HG03575 (cell line): ENCODE data around the gene DHRS9.

Experiments
- ATAC-seq: cut with Tn5 transposase; IDR thresholded peaks from one replicate; pipeline ENCODE4 v1.9.1; 2021; ENCODE audit not compliant: unreplicated experiment, insufficient number of reproducible peaks, low FRiP score; ENCODE audit errors: extremely low read depth

Gene DHRS9

GRCh38 chr2:169069341-169069740 lies at the start of gene DHRS9:
Gene DHRS9, plus strand, starts transcription at chr2:169069563. Its CDS starts 12,019 bp downstream, at chr2:169081582.
- no peak for ATAC-seq

GRCh38 chr2:169023161-169023560 lies 46.2 kb upstream of the DHRS9 start:
- no peak for ATAC-seq

DNA sequence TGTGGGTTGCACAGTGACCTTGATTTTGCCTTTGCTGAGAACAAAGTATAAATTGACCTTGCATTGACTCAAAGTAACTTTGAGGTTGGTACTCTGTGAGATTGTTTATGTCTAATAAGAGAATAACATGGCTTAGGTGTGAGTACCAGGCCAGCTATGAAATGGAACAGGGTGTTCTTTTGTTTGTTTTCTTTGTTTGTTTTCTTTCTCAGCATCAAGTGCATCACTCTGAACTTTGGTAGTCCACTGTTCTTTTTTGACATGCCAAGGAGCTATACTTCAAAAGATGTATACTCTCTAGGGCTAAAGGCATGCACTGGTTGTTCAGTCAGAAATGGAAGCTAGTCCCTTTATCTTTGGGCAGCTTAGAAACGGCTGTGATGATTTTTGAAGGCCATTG lies 43.3 kb upstream of the DHRS9 start:
- no peak for ATAC-seq

GRCh38 chr2:169027234-169027633 lies 42.1 kb upstream of the DHRS9 start:
- no peak for ATAC-seq

DNA sequence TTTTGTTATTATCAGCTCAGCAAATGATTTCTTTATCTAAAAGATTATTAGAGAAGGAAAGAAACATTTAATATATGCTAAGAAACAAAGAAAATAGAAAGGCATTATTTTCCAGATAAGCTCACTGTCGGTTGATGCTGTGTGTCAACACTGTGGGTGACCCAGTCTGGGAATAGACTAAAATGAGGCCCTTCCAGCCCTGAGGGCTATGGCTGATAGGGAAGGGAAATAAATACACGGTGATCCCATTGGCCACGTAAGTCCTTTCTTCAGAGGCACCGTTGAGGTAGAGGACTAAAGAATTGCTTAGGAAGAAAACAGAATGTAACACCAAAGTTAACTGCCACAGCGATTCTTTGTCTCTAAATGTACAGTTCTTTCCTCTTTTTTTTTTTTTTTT lies 40.0 kb upstream of the DHRS9 start:
- no peak for ATAC-seq

GRCh38 chr2:169031202-169031601 lies 38.2 kb upstream of the DHRS9 start, which contains the start of gene ABCB11:
Gene ABCB11, minus strand, starts transcription at chr2:169031324. Its CDS starts 13,199 bp downstream, at chr2:169018125.
- no peak for ATAC-seq

- no peak for ATAC-seq
These were observed 35.1 kb upstream of the DHRS9 start for GRCh38 chr2:169034256-169034655.

DNA sequence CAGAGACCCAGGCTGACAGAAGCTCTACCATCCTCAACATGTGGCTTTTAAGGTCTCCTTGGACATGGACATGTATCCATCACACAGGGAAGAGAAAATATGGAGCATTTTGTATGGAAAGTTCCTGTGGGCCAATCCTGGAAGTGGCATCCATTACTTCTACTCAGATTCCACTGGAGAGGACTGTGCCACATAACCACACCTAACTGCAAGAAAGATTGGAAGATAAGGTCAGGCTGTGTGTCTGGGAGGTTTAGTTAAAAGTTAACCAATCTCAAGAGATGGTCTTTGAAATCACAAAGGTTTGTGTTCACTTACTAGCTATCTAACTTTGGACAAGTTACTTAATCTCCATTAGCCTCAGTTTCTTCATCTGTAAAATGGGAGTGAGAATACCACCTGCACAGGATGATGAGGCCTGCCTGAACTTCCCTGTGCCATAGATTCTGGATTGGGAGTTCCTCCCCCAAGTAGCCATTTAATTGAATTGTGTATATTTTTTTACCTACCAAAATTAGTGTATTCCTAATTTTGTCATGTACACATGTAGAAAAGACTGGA lies 34.3 kb upstream of the DHRS9 start:
- ATAC-seq: no peak

- ATAC-seq: no peak
These were observed 33.5 kb upstream of the DHRS9 start for GRCh38 chr2:169035887-169036286.

- no peak for ATAC-seq
These were observed 32.5 kb upstream of the DHRS9 start for GRCh38 chr2:169036736-169037440.

DNA sequence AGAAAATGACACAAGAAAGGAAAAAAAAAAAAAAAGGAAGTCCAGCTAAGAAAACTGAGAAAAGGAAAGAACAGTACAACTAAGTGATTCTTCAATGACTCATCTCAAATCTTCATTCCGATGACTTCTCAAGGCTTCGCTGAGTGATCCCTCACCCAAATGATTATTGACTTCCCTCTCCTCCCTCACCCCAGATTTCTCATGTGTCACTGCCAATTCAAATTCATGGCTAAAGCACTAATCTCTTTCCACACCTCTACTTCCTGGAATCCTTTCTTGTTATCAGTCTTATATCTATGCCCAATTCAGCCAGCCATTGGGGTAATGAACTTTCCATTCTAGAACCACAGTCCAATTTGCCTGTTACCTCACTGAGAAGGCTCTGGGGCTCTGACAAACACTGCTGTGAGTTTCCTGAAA lies 31.0 kb upstream of the DHRS9 start:
- ATAC-seq: no peak

- no peak for ATAC-seq
These were observed 29.7 kb upstream of the DHRS9 start for GRCh38 chr2:169039702-169040101.

DNA sequence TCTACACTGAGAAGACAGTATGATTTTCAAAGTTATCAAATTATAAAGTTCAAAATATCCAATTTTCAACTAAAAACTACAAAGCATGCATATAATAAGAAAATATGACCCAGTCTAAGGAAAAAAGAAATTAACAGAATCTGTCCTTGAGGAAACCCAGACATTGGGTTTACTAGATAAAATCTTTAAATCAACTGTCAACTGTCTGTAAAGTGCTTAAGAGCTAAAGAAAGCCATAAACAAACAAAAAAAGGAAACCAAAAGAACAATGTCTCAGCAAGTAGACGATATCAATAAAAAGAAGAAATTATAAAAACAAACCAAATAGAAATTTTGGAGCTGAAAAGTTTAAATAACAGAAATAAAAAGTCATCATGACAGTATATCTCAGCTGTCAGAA lies 27.8 kb upstream of the DHRS9 start:
- ATAC-seq: no peak

- ATAC-seq: no peak
These were observed 26.5 kb upstream of the DHRS9 start for GRCh38 chr2:169042856-169043255.

DNA sequence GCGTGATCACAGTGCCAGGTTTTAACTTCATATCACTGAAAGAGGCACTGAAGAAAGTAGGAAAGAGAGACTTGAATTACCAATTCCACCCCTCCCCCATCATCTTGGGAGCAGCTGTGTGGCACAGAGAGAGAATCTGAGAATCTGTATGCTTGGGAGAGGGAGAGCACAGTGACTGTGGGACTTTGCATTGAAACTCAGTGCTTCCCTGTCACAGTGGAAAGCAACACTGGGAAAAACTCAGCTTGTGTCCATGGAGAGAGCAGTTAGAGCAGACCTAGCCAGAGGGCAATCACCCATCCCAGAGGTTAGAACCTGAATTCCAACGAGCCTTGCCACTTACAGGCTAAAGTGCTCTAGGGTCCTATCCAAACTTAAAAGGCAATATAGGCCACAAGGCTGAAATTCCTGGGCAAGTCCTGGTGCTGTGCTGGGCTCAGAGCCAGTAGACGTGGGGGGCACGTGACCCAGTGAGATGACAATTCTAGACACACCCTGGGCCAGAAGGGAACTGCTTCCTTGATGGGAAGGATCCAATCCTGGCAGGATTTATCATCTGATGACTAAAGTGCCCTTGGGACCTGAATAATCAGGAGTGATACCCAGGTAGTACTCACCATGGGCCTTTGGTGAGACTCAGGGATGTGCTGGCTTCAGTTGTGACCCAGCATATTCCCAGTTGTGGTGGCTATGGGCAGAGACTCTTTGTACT lies 22.8 kb upstream of the DHRS9 start:
- no peak for ATAC-seq

DNA sequence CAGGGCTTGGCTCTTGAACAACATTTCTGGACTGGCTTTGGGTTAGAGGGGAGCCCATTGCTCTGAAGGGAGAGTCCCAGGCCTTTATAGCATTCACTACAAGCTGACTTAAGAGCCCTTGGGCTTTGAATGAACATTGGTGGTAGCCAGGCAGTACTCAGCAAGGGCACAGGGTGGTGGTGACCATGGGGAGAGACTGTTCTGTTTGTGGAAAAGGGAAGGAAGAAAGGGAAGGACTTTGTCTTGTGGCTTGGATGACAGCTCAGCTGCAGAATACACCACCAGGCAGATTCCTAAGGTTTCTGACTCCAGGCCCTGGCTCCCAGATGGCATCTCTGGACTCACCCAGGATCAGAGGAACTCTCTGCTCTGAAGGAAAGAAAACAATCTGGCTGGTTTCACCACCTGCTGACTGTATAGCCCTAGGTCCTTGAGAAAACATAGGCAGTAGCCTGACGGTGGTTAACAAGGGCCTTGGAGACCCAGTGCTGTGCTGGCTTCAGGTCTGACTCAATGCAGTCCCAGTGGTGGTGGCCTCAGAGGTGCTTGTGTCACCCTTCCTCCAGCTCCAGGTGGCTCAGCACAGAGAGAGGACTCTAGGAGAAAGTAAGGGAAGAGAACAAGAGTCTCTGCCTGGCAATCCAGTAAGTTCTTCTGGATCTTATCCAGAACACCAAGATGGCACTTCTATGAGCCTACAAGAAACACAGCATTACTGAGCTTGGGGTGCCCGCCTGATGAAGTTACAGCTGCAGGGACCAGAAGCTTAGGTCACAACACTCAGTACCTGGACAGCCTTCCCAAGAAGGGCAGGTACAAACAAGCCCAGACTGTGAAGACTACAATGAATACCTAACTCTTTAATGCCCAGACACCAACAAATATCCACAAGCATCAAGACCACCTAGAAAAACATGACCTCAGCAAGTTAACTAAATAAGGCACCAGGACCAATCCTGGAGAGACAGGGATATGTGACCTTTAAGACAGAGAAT lies 21.8 kb upstream of the DHRS9 start:
- no peak for ATAC-seq

GRCh38 chr2:169049142-169049541 lies 20.2 kb upstream of the DHRS9 start:
- no peak for ATAC-seq

GRCh38 chr2:169050476-169051240 lies 18.7 kb upstream of the DHRS9 start:
- no peak for ATAC-seq
